PFSK-1 (cell line): ENCODE measurements around the gene PCED1B.

Source experiments
- FOXP2 ChIP-seq: optimal IDR thresholded peaks from 2 replicates; pipeline ENCODE3; 2011; ENCODE audit warnings: borderline replicate concordance, control low read depth, inconsistent platforms; ENCODE audit not compliant: insufficient read depth; ENCODE audit errors: extremely low read length, extremely low read depth
- POLR2AphosphoS5 ChIP-seq: IDR thresholded peaks from 2 replicates; pipeline ENCODE4 v1.6.1; 2012; ENCODE audit warnings: low read depth, mild to moderate bottlenecking, control low read depth, low read length, moderate library complexity
- REST ChIP-seq, 2 experiments: IDR thresholded peaks; 2 replicates each; pipeline versions ENCODE4 v1.6.1 to v1.8.0; 2011 to 2012; ENCODE audit warnings: low read depth in 2 of 2, low read length in 2 of 2, control low read depth in 1 of 2, inconsistent platforms in 1 of 2, mild to moderate bottlenecking in 1 of 2, moderate library complexity in 1 of 2; ENCODE audit not compliant: insufficient read depth in 1 of 2
- SIN3A ChIP-seq: IDR thresholded peaks from 2 replicates; pipeline ENCODE4 v1.6.1; 2012; ENCODE audit warnings: mild to moderate bottlenecking, low read length, moderate library complexity, borderline replicate concordance; ENCODE audit not compliant: insufficient read depth
- TAF1 ChIP-seq: IDR thresholded peaks from 2 replicates; pipeline ENCODE4 v1.6.1; 2012; ENCODE audit warnings: low read length, control low read depth, borderline replicate concordance; ENCODE audit not compliant: insufficient read depth

The PCED1B gene

GRCh38 chr12:47102845-47103651 is 23.6 kb downstream of the PCED1B start:
- TF ChIP-seq REST (IDR thresholded peaks at IDR 0.05; ENCODE audit: insufficient read depth in 1 of 2, low read depth in 2 of 2, low read length in 2 of 2): no peak
- TF ChIP-seq SIN3A: no peak
- TF ChIP-seq POLR2AphosphoS5: no peak
- no peak for TF ChIP-seq FOXP2
- TF ChIP-seq TAF1: no peak

GRCh38 chr12:47105914-47106674 is 26.7 kb downstream of the PCED1B start:
- no peak for TF ChIP-seq TAF1
- no peak for TF ChIP-seq FOXP2
- no peak for TF ChIP-seq SIN3A
- TF ChIP-seq REST (IDR thresholded peaks at IDR 0.05; ENCODE audit: insufficient read depth in 1 of 2, low read depth in 2 of 2, low read length in 2 of 2): no peak
- TF ChIP-seq POLR2AphosphoS5: no peak

- TF ChIP-seq TAF1 (no peak), POLR2AphosphoS5 (no peak), FOXP2 (no peak), SIN3A (no peak), REST (IDR thresholded peaks at IDR 0.05; ENCODE audit: insufficient read depth in 1 of 2, low read depth in 2 of 2, low read length in 2 of 2) (no peak)
These were observed 28.0 kb downstream of the PCED1B start for GRCh38 chr12:47107446-47107845.

GRCh38 chr12:47107926-47108325 is 28.5 kb downstream of the PCED1B start:
- TF ChIP-seq POLR2AphosphoS5: no peak
- no peak for TF ChIP-seq TAF1
- no peak for TF ChIP-seq FOXP2
- no peak for TF ChIP-seq SIN3A
- no peak for TF ChIP-seq REST (IDR thresholded peaks at IDR 0.05; ENCODE audit: insufficient read depth in 1 of 2, low read depth in 2 of 2, low read length in 2 of 2)
